Activated T-helper 2 cell treated with anti-CD3 and anti-CD28 coated beads, Interferon-gamma antibody, Interleukin-2, Interleukin-4, amounts not matched to agents 10 μg/mL and 5 μg/mL and 100 μg/mL, durations not matched to agents 14 hours and 24 hours and 36 hours (primary cell): ENCODE measurements around the gene RAB36. TPM values are rescaled to one million over a fixed set of nuclear protein-coding genes. Genes with fewer than 3 reads are reported as not detected.

ENCODE experiments used
- DNase-seq: peaks from one replicate; pipeline ENCODE4 v3.0.0; 2021; ENCODE audit warnings: low spot score
- H3K27ac Mint-ChIP-seq: one replicate; pipeline ENCODE4 v1.8.0; 2021; ENCODE audit warnings: mixed read lengths
- H3K27me3 Mint-ChIP-seq: one replicate; pipeline ENCODE4 v1.8.0; 2021; ENCODE audit warnings: low read depth, mixed read lengths
- H3K36me3 Mint-ChIP-seq: one replicate; pipeline ENCODE4 v1.8.0; 2021; ENCODE audit warnings: low read depth, mixed read lengths
- H3K4me1 Mint-ChIP-seq: one replicate; pipeline ENCODE4 v1.8.0; 2021; ENCODE audit warnings: low read depth, mixed read lengths
- H3K4me3 Mint-ChIP-seq: one replicate; pipeline ENCODE4 v1.8.0; 2021; ENCODE audit warnings: low read depth, mild to moderate bottlenecking, moderate library complexity, mixed read lengths
- H3K9me3 Mint-ChIP-seq: one replicate; pipeline ENCODE4 v1.8.0; 2021; ENCODE audit warnings: mixed read lengths
- intact Hi-C: fragments of 100-400 bp; cut with micrococcal nuclease; formaldehyde crosslinking; loops from one replicate; pipeline ENCODE4 v1.15.1; 2023
- total RNA-seq: library from RNA; stranded (reverse); gene quantifications from 2 replicates; pipeline ENCODE4 v1.2.3, GENCODE V29; 2022

Gene RAB36
- total RNA-seq, 1 donor from 2014 or later = not detected

- H3K9me3 Mint-ChIP-seq = no peaks in the 10 kb centered on the region
- intact Hi-C loops = no loop called here
- DNase-seq = no peak
- H3K36me3 Mint-ChIP-seq = no peaks in the 10 kb centered on the region
- H3K4me3 Mint-ChIP-seq = no peak overlapping the region
- H3K27me3 Mint-ChIP-seq = no peaks in the 10 kb centered on the region
- H3K27ac Mint-ChIP-seq = no peak overlapping the region
- H3K4me1 Mint-ChIP-seq = peaks cover 3% of the 10 kb centered on the region
Observed at GRCh38 chr22:23199159-23199558, 53.9 kb downstream of the RAB36 start.

GRCh38 chr22:23200898-23201297, 55.6 kb downstream of the RAB36 start:
- Mint-ChIP-seq H3K36me3 (no peaks in the 10 kb centered on the region), H3K27me3 (no peaks in the 10 kb centered on the region), H3K4me3 (no peak overlapping the region), H3K9me3 (no peaks in the 10 kb centered on the region), H3K4me1 (peaks cover 3% of the 10 kb centered on the region), H3K27ac (no peak overlapping the region)
- no peak for DNase-seq
- intact Hi-C loops = no loop called here

- Mint-ChIP-seq H3K4me1 (peaks cover 3% of the 10 kb centered on the region), H3K36me3 (peaks cover 6% of the 10 kb centered on the region), H3K27ac (no peak overlapping the region), H3K4me3 (no peak overlapping the region), H3K9me3 (no peaks in the 10 kb centered on the region), H3K27me3 (no peaks in the 10 kb centered on the region)
- intact Hi-C loops = no loop called here
- DNase-seq = no peak
Observed at GRCh38 chr22:23202812-23203451, 57.7 kb downstream of the RAB36 start.

GRCh38 chr22:23203452-23204124, 58.3 kb downstream of the RAB36 start:
- intact Hi-C loops = no loop called here
- Mint-ChIP-seq H3K9me3 (no peaks in the 10 kb centered on the region), H3K4me1 (peaks cover 3% of the 10 kb centered on the region), H3K4me3 (no peak overlapping the region), H3K27me3 (no peaks in the 10 kb centered on the region), H3K27ac (no peak overlapping the region), H3K36me3 (peaks cover 6% of the 10 kb centered on the region)
- DNase-seq = no peak

- DNase-seq = no peak
- Mint-ChIP-seq H3K9me3 (no peaks in the 10 kb centered on the region), H3K4me3 (no peak overlapping the region), H3K4me1 (peaks cover 3% of the 10 kb centered on the region), H3K27ac (no peak overlapping the region), H3K27me3 (no peaks in the 10 kb centered on the region), H3K36me3 (peaks cover 6% of the 10 kb centered on the region)
- intact Hi-C loops = no loop called here
Observed at GRCh38 chr22:23204125-23204488, 58.8 kb downstream of the RAB36 start.

- Mint-ChIP-seq H3K36me3 (peaks cover 6% of the 10 kb centered on the region), H3K4me1 (peaks cover 3% of the 10 kb centered on the region), H3K27ac (no peak overlapping the region), H3K9me3 (no peaks in the 10 kb centered on the region), H3K4me3 (no peak overlapping the region), H3K27me3 (no peaks in the 10 kb centered on the region)
- intact Hi-C loops = no loop called here
- no peak for DNase-seq
Observed at GRCh38 chr22:23204541-23205157, 59.4 kb downstream of the RAB36 start.

- H3K27ac Mint-ChIP-seq = no peak overlapping the region
- H3K4me1 Mint-ChIP-seq = peaks cover 3% of the 10 kb centered on the region
- no peaks in the 10 kb centered on the region for H3K27me3 Mint-ChIP-seq
- H3K9me3 Mint-ChIP-seq = no peaks in the 10 kb centered on the region
- DNase-seq = no peak
- intact Hi-C loops = no loop called here
- H3K36me3 Mint-ChIP-seq = peaks cover 6% of the 10 kb centered on the region
- no peak overlapping the region for H3K4me3 Mint-ChIP-seq
Observed at GRCh38 chr22:23205339-23206049, 60.2 kb downstream of the RAB36 start.

- no peak overlapping the region for H3K27ac Mint-ChIP-seq
- H3K27me3 Mint-ChIP-seq = no peaks in the 10 kb centered on the region
- intact Hi-C loops = no loop called here
- peaks cover 3% of the 10 kb centered on the region for H3K4me1 Mint-ChIP-seq
- no peaks in the 10 kb centered on the region for H3K9me3 Mint-ChIP-seq
- H3K4me3 Mint-ChIP-seq = no peak overlapping the region
- DNase-seq = no peak
- peaks cover 6% of the 10 kb centered on the region for H3K36me3 Mint-ChIP-seq
Observed at GRCh38 chr22:23206915-23207314, 61.6 kb downstream of the RAB36 start.

- H3K36me3 Mint-ChIP-seq = peaks cover 6% of the 10 kb centered on the region
- H3K4me3 Mint-ChIP-seq = no peak overlapping the region
- no peak for DNase-seq
- H3K27ac Mint-ChIP-seq = no peak overlapping the region
- intact Hi-C loops = no loop called here
- no peaks in the 10 kb centered on the region for H3K4me1 Mint-ChIP-seq
- no peaks in the 10 kb centered on the region for H3K9me3 Mint-ChIP-seq
- no peaks in the 10 kb centered on the region for H3K27me3 Mint-ChIP-seq
Observed at GRCh38 chr22:23207729-23208393, 62.6 kb downstream of the RAB36 start.

GRCh38 chr22:23210428-23211170, 65.3 kb downstream of the RAB36 start:
- Mint-ChIP-seq H3K9me3 (no peaks in the 10 kb centered on the region), H3K36me3 (peaks cover 13% of the 10 kb centered on the region), H3K4me3 (no peak overlapping the region), H3K27ac (no peak overlapping the region), H3K27me3 (no peaks in the 10 kb centered on the region), H3K4me1 (peaks cover 19% of the 10 kb centered on the region)
- intact Hi-C loops = no loop called here
- DNase-seq = no peak

GRCh38 chr22:23211622-23212021, 66.3 kb downstream of the RAB36 start:
- H3K27ac Mint-ChIP-seq = no peak overlapping the region
- no peaks in the 10 kb centered on the region for H3K9me3 Mint-ChIP-seq
- H3K27me3 Mint-ChIP-seq = no peaks in the 10 kb centered on the region
- intact Hi-C loops = no loop called here
- H3K4me1 Mint-ChIP-seq = peaks cover 29% of the 10 kb centered on the region
- DNase-seq = no peak
- H3K4me3 Mint-ChIP-seq = no peak overlapping the region
- peaks cover 11% of the 10 kb centered on the region for H3K36me3 Mint-ChIP-seq
